Measurements from ENCODE around the gene LITAF. TPM values are rescaled to one million over a fixed set of nuclear protein-coding genes. Genes with fewer than 3 reads are reported as not detected.

LITAF gene
- total RNA-seq, 1 experiment from 2014 or later: 328 TPM

GRCh38 chr16:11511328-11511727, 75.4 kb downstream of the LITAF start:
- no peak for DNase-seq
- no peak for TF ChIP-seq CTCF (IDR thresholded peaks at IDR 0.05; ENCODE audit: unreplicated experiment)
- CTCF ChIA-PET: no interaction called here
- H3K4me3 Mint-ChIP-seq (ENCODE audit: low read depth, unreplicated experiment): no peak overlapping the region
- H3K4me1 Mint-ChIP-seq (ENCODE audit: low read depth, unreplicated experiment): no peaks in the 10 kb centered on the region
- H3K9me3 Mint-ChIP-seq (ENCODE audit: low read depth, unreplicated experiment): no peaks in the 10 kb centered on the region
- H3K27me3 Mint-ChIP-seq (ENCODE audit: unreplicated experiment): no peaks in the 10 kb centered on the region
- intact Hi-C loops (cut with micrococcal nuclease; ENCODE audit: unreplicated experiment): no loop called here
- no peak overlapping the region for H3K27ac Mint-ChIP-seq (ENCODE audit: unreplicated experiment)
- BruUV-seq (replicated peaks): no TSS peak
- no peaks in the 10 kb centered on the region for H3K36me3 Mint-ChIP-seq (ENCODE audit: insufficient read depth, unreplicated experiment)

- TF ChIP-seq CTCF (IDR thresholded peaks at IDR 0.05; ENCODE audit: unreplicated experiment): no peak
- CTCF ChIA-PET: no interaction called here
- intact Hi-C loops (cut with micrococcal nuclease; ENCODE audit: unreplicated experiment): no loop called here
- Mint-ChIP-seq H3K4me1 (ENCODE audit: low read depth, unreplicated experiment) (no peaks in the 10 kb centered on the region), H3K27ac (ENCODE audit: unreplicated experiment) (no peak overlapping the region), H3K4me3 (ENCODE audit: low read depth, unreplicated experiment) (no peak overlapping the region), H3K27me3 (ENCODE audit: unreplicated experiment) (no peaks in the 10 kb centered on the region), H3K9me3 (ENCODE audit: low read depth, unreplicated experiment) (no peaks in the 10 kb centered on the region), H3K36me3 (ENCODE audit: insufficient read depth, unreplicated experiment) (no peaks in the 10 kb centered on the region)
- no peak for DNase-seq
- no TSS peak for BruUV-seq (replicated peaks)
Measured at GRCh38 chr16:11510178-11510973, 76.3 kb downstream of the LITAF start.

- no TSS peak for BruUV-seq (replicated peaks)
- CTCF ChIA-PET: no interaction called here
- TF ChIP-seq CTCF (IDR thresholded peaks at IDR 0.05; ENCODE audit: unreplicated experiment): no peak
- Mint-ChIP-seq H3K4me3 (ENCODE audit: low read depth, unreplicated experiment) (no peak overlapping the region), H3K27me3 (ENCODE audit: unreplicated experiment) (no peaks in the 10 kb centered on the region), H3K4me1 (ENCODE audit: low read depth, unreplicated experiment) (no peaks in the 10 kb centered on the region), H3K27ac (ENCODE audit: unreplicated experiment) (no peak overlapping the region), H3K36me3 (ENCODE audit: insufficient read depth, unreplicated experiment) (no peaks in the 10 kb centered on the region), H3K9me3 (ENCODE audit: low read depth, unreplicated experiment) (no peaks in the 10 kb centered on the region)
- DNase-seq: no peak
- intact Hi-C loops (cut with micrococcal nuclease; ENCODE audit: unreplicated experiment): no loop called here
Measured at GRCh38 chr16:11507991-11508390, 78.7 kb downstream of the LITAF start.

- intact Hi-C loops (cut with micrococcal nuclease; ENCODE audit: unreplicated experiment): no loop called here
- no peak for DNase-seq
- no peaks in the 10 kb centered on the region for H3K36me3 Mint-ChIP-seq (ENCODE audit: insufficient read depth, unreplicated experiment)
- no peaks in the 10 kb centered on the region for H3K9me3 Mint-ChIP-seq (ENCODE audit: low read depth, unreplicated experiment)
- TF ChIP-seq CTCF (IDR thresholded peaks at IDR 0.05; ENCODE audit: unreplicated experiment): no peak
- BruUV-seq (replicated peaks): no TSS peak
- CTCF ChIA-PET: no interaction called here
- H3K4me3 Mint-ChIP-seq (ENCODE audit: low read depth, unreplicated experiment): no peak overlapping the region
- H3K4me1 Mint-ChIP-seq (ENCODE audit: low read depth, unreplicated experiment): no peaks in the 10 kb centered on the region
- H3K27me3 Mint-ChIP-seq (ENCODE audit: unreplicated experiment): no peaks in the 10 kb centered on the region
- H3K27ac Mint-ChIP-seq (ENCODE audit: unreplicated experiment): no peak overlapping the region
Measured at GRCh38 chr16:11507350-11507749, 79.4 kb downstream of the LITAF start.
